NCI-H524 (cell line): Measurements from ENCODE around the gene FOXA2.
"Not testable (repeated sequence)": the region's sequence is repeated elsewhere in the genome, so short reads cannot be mapped to it uniquely, and the experiment has no call there.

Experiments
- DNase-seq, 2 experiments: peaks; one replicate each; lab custom pipeline; 2025; lab: John Stamatoyannopoulos, UW

Gene FOXA2

GRCh38 chr20:22584522-22584921 is at the start of gene FOXA2:
Gene FOXA2, minus strand, starts transcription at chr20:22584572. Its CDS starts 294 bp downstream, at chr20:22584278.
- DNase-seq, result no peak

GRCh38 chr20:22630701-22631100 is 46.3 kb upstream of the FOXA2 start:
- no peak for DNase-seq

GRCh38 chr20:22629927-22630326 is 45.6 kb upstream of the FOXA2 start:
- no peak for DNase-seq

GRCh38 chr20:22629447-22629846 is 45.1 kb upstream of the FOXA2 start:
- no peak for DNase-seq

GRCh38 chr20:22626496-22626895 is 42.1 kb upstream of the FOXA2 start:
- DNase-seq, result no peak

- no peak for DNase-seq
These were observed 38.8 kb upstream of the FOXA2 start for GRCh38 chr20:22623211-22623610.

GRCh38 chr20:22620342-22620741 is 36.0 kb upstream of the FOXA2 start:
- no peak for DNase-seq

- DNase-seq, result no peak
These were observed 35.4 kb upstream of the FOXA2 start for GRCh38 chr20:22619806-22620205.

GRCh38 chr20:22619272-22619671 is 34.9 kb upstream of the FOXA2 start:
- no peak for DNase-seq

GRCh38 chr20:22617160-22617559 is 32.8 kb upstream of the FOXA2 start:
- no peak for DNase-seq

GRCh38 chr20:22616551-22616950 is 32.2 kb upstream of the FOXA2 start:
- no peak for DNase-seq

- no peak for DNase-seq
These were observed 31.1 kb upstream of the FOXA2 start for GRCh38 chr20:22615425-22615824.

GRCh38 chr20:22611636-22612035 is 27.3 kb upstream of the FOXA2 start:
- DNase-seq, result no peak

- DNase-seq, result no peak
These were observed 23.3 kb upstream of the FOXA2 start for GRCh38 chr20:22607695-22608094.

- DNase-seq, result no peak
These were observed 20.4 kb upstream of the FOXA2 start for GRCh38 chr20:22604815-22605214.

- no peak for DNase-seq
These were observed 17.2 kb upstream of the FOXA2 start for GRCh38 chr20:22601361-22602141.

- DNase-seq, result not testable (repeated sequence)
These were observed 14.9 kb upstream of the FOXA2 start for GRCh38 chr20:22599258-22599657.

GRCh38 chr20:22597303-22597702 is 12.9 kb upstream of the FOXA2 start:
- no peak for DNase-seq

- no peak for DNase-seq
These were observed 6.3 kb upstream of the FOXA2 start for GRCh38 chr20:22590662-22591061.

GRCh38 chr20:22586645-22587310 is 2.4 kb upstream of the FOXA2 start:
- DNase-seq, result no peak

GRCh38 chr20:22585786-22586493 is 1.6 kb upstream of the FOXA2 start:
- no peak for DNase-seq

- no peak for DNase-seq
These were observed 782 bp upstream of the FOXA2 start for GRCh38 chr20:22584922-22585785.
